Trophoblast cell (in vitro differentiated cells and primary cell): ENCODE measurements around the gene DGKE.

Experiments
- DNase-seq, 2 donors: peaks; one replicate each; pipeline ENCODE4 v3.0.0-alpha.2; 2016
- H2AFZ ChIP-seq: 2 replicates; pipeline ENCODE4 v1.6.1; 2013; ENCODE audit warnings: low read length, moderate library complexity, mild to moderate bottlenecking; ENCODE audit not compliant: insufficient read depth, poor library complexity
- H2AK5ac ChIP-seq: 2 replicates; pipeline ENCODE4 v1.6.1; 2013; ENCODE audit warnings: mild to moderate bottlenecking, low read length
- H2BK120ac ChIP-seq: 2 replicates; pipeline ENCODE4 v1.6.1; 2013; ENCODE audit warnings: low read length, mild to moderate bottlenecking, moderate library complexity; ENCODE audit not compliant: insufficient read depth, poor library complexity
- H2BK12ac ChIP-seq: 2 replicates; pipeline ENCODE4 v1.6.1; 2013; ENCODE audit warnings: mild to moderate bottlenecking, low read length, moderate library complexity
- H2BK5ac ChIP-seq: 2 replicates; pipeline ENCODE4 v1.6.1; 2013; ENCODE audit warnings: low read length, low read depth, moderate library complexity, mild to moderate bottlenecking; ENCODE audit not compliant: poor library complexity
- H3K14ac ChIP-seq: 2 replicates; pipeline ENCODE4 v1.6.1; 2013; ENCODE audit warnings: mild to moderate bottlenecking, low read length
- H3K18ac ChIP-seq: 2 replicates; pipeline ENCODE4 v1.6.1; 2013; ENCODE audit warnings: mild to moderate bottlenecking, low read length
- H3K23ac ChIP-seq: 2 replicates; pipeline ENCODE4 v1.6.1; 2013; ENCODE audit warnings: low read length
- H3K27ac ChIP-seq: 2 replicates; pipeline ENCODE4 v1.5.1; 2013; ENCODE audit warnings: low read depth, mild to moderate bottlenecking, inconsistent platforms, low read length, moderate library complexity
- H3K27me3 ChIP-seq: 2 replicates; pipeline ENCODE4 v1.6.1; 2013; ENCODE audit warnings: inconsistent platforms, mild to moderate bottlenecking, low read length, moderate library complexity; ENCODE audit not compliant: insufficient read depth
- H3K36me3 ChIP-seq, 2 experiments: 1 replicate in 1 of 2; 2 replicates in 1 of 2; pipeline ENCODE4 v1.6.1; 2013; ENCODE audit warnings: low read length in 2 of 2, mild to moderate bottlenecking in 2 of 2, moderate library complexity in 1 of 2; ENCODE audit not compliant: insufficient read depth in 2 of 2, control insufficient read depth in 1 of 2
- H3K4ac ChIP-seq: 2 replicates; pipeline ENCODE4 v1.6.1; 2013; ENCODE audit warnings: low read depth, mild to moderate bottlenecking, low read length, moderate library complexity
- H3K4me1 ChIP-seq, 2 experiments: 1 replicate in 1 of 2; 2 replicates in 1 of 2; pipeline ENCODE4 v1.6.1; 2013; ENCODE audit warnings: low read length in 2 of 2, mild to moderate bottlenecking in 2 of 2, moderate library complexity in 1 of 2; ENCODE audit not compliant: insufficient read depth in 2 of 2, control insufficient read depth in 1 of 2
- H3K4me2 ChIP-seq: 2 replicates; pipeline ENCODE4 v1.6.1; 2013; ENCODE audit warnings: inconsistent platforms, mild to moderate bottlenecking, low read length, moderate library complexity
- H3K4me3 ChIP-seq: 2 replicates; pipeline ENCODE4 v1.5.1; 2013; ENCODE audit warnings: mild to moderate bottlenecking, low read depth, low read length, inconsistent platforms
- H3K79me1 ChIP-seq: one replicate; pipeline ENCODE4 v1.6.1; 2013; ENCODE audit warnings: low read length
- H3K79me2 ChIP-seq: 2 replicates; pipeline ENCODE4 v1.6.1; 2013; ENCODE audit warnings: low read length, mild to moderate bottlenecking; ENCODE audit not compliant: control insufficient read depth, insufficient read depth, poor library complexity
- H3K9ac ChIP-seq: 2 replicates; pipeline ENCODE4 v1.6.1; 2013; ENCODE audit warnings: mild to moderate bottlenecking, low read length
- H3K9me3 ChIP-seq: 2 replicates; pipeline ENCODE4 v1.6.1; 2013; ENCODE audit warnings: low read depth, mild to moderate bottlenecking, control low read depth, inconsistent platforms, low read length; ENCODE audit not compliant: insufficient read depth
- H4K12ac ChIP-seq: 2 replicates; pipeline ENCODE4 v1.6.1; 2013; ENCODE audit warnings: low read depth, mild to moderate bottlenecking, low read length, moderate library complexity
- H4K8ac ChIP-seq: 2 replicates; pipeline ENCODE4 v1.6.1; 2013; ENCODE audit warnings: low read depth, mild to moderate bottlenecking, low read length, moderate library complexity
- H4K91ac ChIP-seq: one replicate; pipeline ENCODE4 v1.6.1; 2013; ENCODE audit warnings: low read depth, mild to moderate bottlenecking, low read length, moderate library complexity
- WGBS: extraction: QIAGEN DNeasy Blood & Tissue Kit; methylation state at CpG from one replicate; pipeline ENCODE4 v1.1.7; 2013; ENCODE audit warnings: missing lambda C conversion rate; ENCODE audit not compliant: insufficient read length, insufficient coverage; ENCODE audit errors: extremely low coverage; 5-methylcytosine and 5-hydroxymethylcytosine counted together

Gene DGKE

GRCh38 chr17:56913353-56913866 is 79.5 kb downstream of the DGKE start:
- no CpG with 5 or more reads among the region's 44 CpGs for WGBS
- Histone ChIP-seq H2AK5ac (peak overlapping the region; percentile 10), H3K9ac (peak overlapping the region; percentile 70), H4K8ac (peak overlapping the region; percentile 97), H3K27me3 (no peaks in the 10 kb centered on the region), H2BK12ac (peak overlapping the region; percentile 83), H3K23ac (no peak overlapping the region), H3K79me2 (peaks cover 8% of the 10 kb centered on the region), H3K14ac (peak overlapping the region; percentile 81), H4K12ac (peak overlapping the region; percentile 72), H3K4me1 (peaks cover 7 to 17% of the 10 kb centered on the region in 2 experiments), H3K27ac (no peak overlapping the region), H2BK120ac (peak overlapping the region; percentile 80), H3K4ac (peak overlapping the region; percentile 20), H3K79me1 (peaks cover 9% of the 10 kb centered on the region), H3K9me3 (no peaks in the 10 kb centered on the region), H3K4me3 (peak overlapping the region; percentile 83), H3K4me2 (peak overlapping the region; percentile 83), H3K36me3 (no peaks in the 10 kb centered on the region), H4K91ac (peak overlapping the region; percentile 61), H3K18ac (peak overlapping the region; percentile 72), H2AFZ (peak overlapping the region; percentile 80), H2BK5ac (no peak overlapping the region)
- peak; percentile 25 to 62 for DNase-seq

GRCh38 chr17:56913867-56914580 is 80.1 kb downstream of the DGKE start, which contains the start of gene TRIM25:
TRIM25 (minus strand) TSS chr17:56914049; CDS start chr17:56913988, 61 bp downstream.
- H3K9me3 ChIP-seq = no peaks in the 10 kb centered on the region
- no CpG with 5 or more reads among the region's 58 CpGs for WGBS
- peak within 1 kb of the TSS; percentile 71 for H2BK5ac ChIP-seq
- peak within 1 kb of the TSS; percentile 61 for H4K91ac ChIP-seq
- H3K4me2 ChIP-seq = peak within 1 kb of the TSS; percentile 83
- H3K4me1 ChIP-seq = peaks cover 7 to 17% of the 10 kb centered on the region in 2 experiments
- no peaks in the 10 kb centered on the region for H3K27me3 ChIP-seq
- peak within 1 kb of the TSS; percentile 89 for H4K12ac ChIP-seq
- peak; percentile 84 to 85 for DNase-seq
- peak within 1 kb of the TSS; percentile 80 for H2BK120ac ChIP-seq
- H3K4ac ChIP-seq = peak within 1 kb of the TSS; percentile 83
- peak within 1 kb of the TSS; percentile 87 for H3K14ac ChIP-seq
- H3K9ac ChIP-seq = peak within 1 kb of the TSS; percentile 82
- H4K8ac ChIP-seq = peak within 1 kb of the TSS; percentile 97
- H2BK12ac ChIP-seq = peak within 1 kb of the TSS; percentile 83
- peak within 1 kb of the TSS; percentile 10 for H2AK5ac ChIP-seq
- peak within 1 kb of the TSS; percentile 96 for H3K18ac ChIP-seq
- H3K4me3 ChIP-seq = peak within 1 kb of the TSS; percentile 83
- H2AFZ ChIP-seq = peak within 1 kb of the TSS; percentile 96
- H3K36me3 ChIP-seq = no peaks in the 10 kb centered on the region
- peaks cover 8% of the 10 kb centered on the region for H3K79me2 ChIP-seq
- no peak within 1 kb of the TSS for H3K27ac ChIP-seq
- no peak within 1 kb of the TSS for H3K23ac ChIP-seq
- H3K79me1 ChIP-seq = peaks cover 9% of the 10 kb centered on the region

DNA sequence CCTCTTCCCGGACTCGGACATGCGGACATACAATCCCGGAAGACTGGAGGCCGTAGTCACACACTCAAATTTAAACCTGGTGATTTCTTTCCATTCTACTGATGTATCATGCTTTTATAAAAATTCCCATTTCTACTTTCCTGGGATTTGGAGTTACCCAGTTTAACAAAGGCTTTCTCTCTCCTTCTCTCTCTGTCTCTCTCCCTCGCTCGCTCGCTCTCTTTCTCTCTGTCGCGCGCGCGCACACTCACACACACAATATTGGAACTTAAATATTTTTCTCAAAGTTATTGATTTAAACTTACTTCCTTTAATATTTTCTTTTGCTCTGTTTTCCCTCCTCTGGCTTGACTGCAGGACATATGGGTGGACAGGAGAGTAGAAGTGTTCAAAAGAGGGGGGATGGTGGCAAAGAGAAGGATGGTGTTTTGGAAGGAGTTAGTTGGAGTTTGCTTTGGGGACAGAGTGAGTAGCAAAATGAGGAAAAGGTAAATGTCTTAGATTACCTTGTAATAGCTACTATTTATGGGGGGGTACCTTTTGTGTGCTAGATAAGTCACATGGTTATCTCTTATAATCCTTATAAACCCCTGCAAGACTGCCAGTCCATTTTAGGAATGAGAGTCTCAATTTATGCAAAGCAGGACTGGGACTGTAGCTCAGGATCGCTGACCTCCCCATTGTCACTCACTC is 80.8 kb downstream of the DGKE start:
- H2BK5ac ChIP-seq = peak overlapping the region; percentile 71
- H3K4me1 ChIP-seq = peaks cover 7 to 17% of the 10 kb centered on the region in 2 experiments
- no peak overlapping the region for H3K14ac ChIP-seq
- H2BK12ac ChIP-seq = no peak overlapping the region
- no peak overlapping the region for H3K4ac ChIP-seq
- H3K36me3 ChIP-seq = no peaks in the 10 kb centered on the region
- no peak overlapping the region for H3K23ac ChIP-seq
- no CpG with 5 or more reads among the region's 14 CpGs for WGBS
- peaks cover 9% of the 10 kb centered on the region for H3K79me1 ChIP-seq
- no peak overlapping the region for H3K9ac ChIP-seq
- H3K79me2 ChIP-seq = peaks cover 8% of the 10 kb centered on the region
- H3K4me2 ChIP-seq = peak overlapping the region; percentile 83
- peak overlapping the region; percentile 52 for H4K8ac ChIP-seq
- peak in 1 of 2 donors; percentile 56 for DNase-seq
- H3K9me3 ChIP-seq = no peaks in the 10 kb centered on the region
- no peak overlapping the region for H4K91ac ChIP-seq
- H3K4me3 ChIP-seq = no peak overlapping the region
- H2BK120ac ChIP-seq = peak overlapping the region; percentile 9
- no peak overlapping the region for H3K27ac ChIP-seq
- no peak overlapping the region for H3K18ac ChIP-seq
- no peak overlapping the region for H2AK5ac ChIP-seq
- H3K27me3 ChIP-seq = no peaks in the 10 kb centered on the region
- H2AFZ ChIP-seq = no peak overlapping the region
- H4K12ac ChIP-seq = no peak overlapping the region

GRCh38 chr17:56917559-56918296 is 83.8 kb downstream of the DGKE start:
- Histone ChIP-seq H3K27ac (no peak overlapping the region), H3K4me1 (peaks cover 7 to 15% of the 10 kb centered on the region in 2 experiments), H3K27me3 (no peaks in the 10 kb centered on the region), H3K23ac (no peak overlapping the region), H3K36me3 (no peaks in the 10 kb centered on the region), H3K4me2 (no peak overlapping the region), H4K12ac (no peak overlapping the region), H3K79me2 (peaks cover 8% of the 10 kb centered on the region), H3K9me3 (no peaks in the 10 kb centered on the region), H2AFZ (no peak overlapping the region), H2AK5ac (no peak overlapping the region), H3K18ac (no peak overlapping the region), H2BK12ac (no peak overlapping the region), H3K4me3 (no peak overlapping the region), H3K14ac (no peak overlapping the region), H3K9ac (no peak overlapping the region), H3K4ac (no peak overlapping the region), H4K8ac (no peak overlapping the region), H2BK5ac (no peak overlapping the region), H3K79me1 (peaks cover 9% of the 10 kb centered on the region), H2BK120ac (no peak overlapping the region), H4K91ac (no peak overlapping the region)
- no CpG with 5 or more reads among the region's 4 CpGs for WGBS
- DNase-seq = peak; percentile 61 to 82
